ENCODE data around the gene NFE2L1. TPM values are rescaled to one million over a fixed set of nuclear protein-coding genes. Genes with fewer than 3 reads are reported as not detected.

The NFE2L1 gene
- total and polyA plus RNA-seq, 9 of the 15 experiments (the other 6 are each of a cell fraction or from before 2014, with no cell fraction given) = 2.0 to 68.6 (median 39.7) TPM

DNA sequence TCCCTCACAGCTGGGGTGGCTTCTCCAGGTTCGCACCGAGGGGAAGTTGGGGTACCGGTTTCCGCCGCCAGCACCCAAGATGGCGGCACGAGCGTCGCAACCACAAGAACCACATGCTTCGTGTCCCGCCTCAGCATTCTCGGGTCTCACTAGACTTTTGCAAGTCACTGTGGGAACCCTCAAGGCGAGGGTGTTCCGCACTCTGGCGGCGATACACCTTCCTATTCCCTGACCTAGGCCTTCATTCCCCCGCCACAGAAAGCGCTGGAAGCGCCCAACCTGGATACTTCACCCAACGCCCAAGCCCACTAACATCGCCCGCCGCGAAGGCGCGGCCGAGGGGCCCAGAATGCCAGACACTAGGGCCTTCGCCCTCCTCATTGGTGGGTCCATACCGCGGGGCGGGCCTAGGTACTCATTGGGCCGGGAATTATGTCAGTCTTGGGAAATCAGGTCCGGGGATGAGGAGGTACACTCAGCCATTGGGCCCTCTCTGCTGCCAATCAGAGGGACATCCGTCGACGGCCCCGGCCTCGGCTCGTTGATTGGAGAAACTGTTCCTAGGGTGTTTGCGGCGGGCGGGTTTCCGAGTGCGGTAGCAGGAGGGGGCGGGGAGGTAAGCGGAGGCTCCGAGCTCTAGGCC, at the start of gene NFE2L1 (continued):
- TF ChIP-seq ZBTB17 (CRISPR knock-in tag; IDR thresholded peaks at IDR 0.05) (peak; percentile 73), MAZ (CRISPR knock-in tag; conservative IDR thresholded peaks at IDR 0.05 in 1 of 2, IDR thresholded peaks at IDR 0.05 in 1 of 2) (peak in 1 of 2 experiments; percentile 17; a peak in 2 of 4 replicates), DIDO1 (tag; IDR thresholded peaks at IDR 0.05; ENCODE audit: low read depth) (0 out of 2 replicates have a peak, but pooled peaks have one; percentile 64), CEBPZ (IDR thresholded peaks at IDR 0.05; ENCODE audit: borderline replicate concordance, low read depth, low read length) (peak; percentile 97), ZNF668 (CRISPR knock-in tag; IDR thresholded peaks at IDR 0.05) (peak; percentile 54; the same call in 1 of the 2 replicates), CC2D1A (IDR thresholded peaks at IDR 0.05) (peak; percentile 35; the same call in 1 of the 2 replicates), DLX4 (CRISPR knock-in tag; IDR thresholded peaks at IDR 0.05) (no peak), TAF1 (IDR thresholded peaks at IDR 0.05; ENCODE audit: control insufficient read depth, extremely low read depth, insufficient read depth, low read length, severe bottlenecking) (peak; percentile 70), KAT2B (IDR thresholded peaks at IDR 0.05; ENCODE audit: low read depth, low read length) (no peak), ZNF354B (CRISPR knock-in tag; IDR thresholded peaks at IDR 0.05) (peak; percentile 50; the same call in 1 of the 2 replicates), AFF4 (CRISPR knock-in tag; IDR thresholded peaks at IDR 0.05) (peak; percentile 77), SRF (CRISPR knock-in tag; IDR thresholded peaks at IDR 0.05) (peak; percentile 9 to 18; a peak in 1 of 4 replicates), MEIS2 (IDR thresholded peaks at IDR 0.05; ENCODE audit: partially characterized antibody) (peak; percentile 63), MED1 (CRISPR knock-in tag; IDR thresholded peaks at IDR 0.05; ENCODE audit: borderline replicate concordance) (no peak), SP1 (CRISPR knock-in tag; IDR thresholded peaks at IDR 0.05) (peak; percentile 78)
- TF ChIP-seq, protein P1, sequence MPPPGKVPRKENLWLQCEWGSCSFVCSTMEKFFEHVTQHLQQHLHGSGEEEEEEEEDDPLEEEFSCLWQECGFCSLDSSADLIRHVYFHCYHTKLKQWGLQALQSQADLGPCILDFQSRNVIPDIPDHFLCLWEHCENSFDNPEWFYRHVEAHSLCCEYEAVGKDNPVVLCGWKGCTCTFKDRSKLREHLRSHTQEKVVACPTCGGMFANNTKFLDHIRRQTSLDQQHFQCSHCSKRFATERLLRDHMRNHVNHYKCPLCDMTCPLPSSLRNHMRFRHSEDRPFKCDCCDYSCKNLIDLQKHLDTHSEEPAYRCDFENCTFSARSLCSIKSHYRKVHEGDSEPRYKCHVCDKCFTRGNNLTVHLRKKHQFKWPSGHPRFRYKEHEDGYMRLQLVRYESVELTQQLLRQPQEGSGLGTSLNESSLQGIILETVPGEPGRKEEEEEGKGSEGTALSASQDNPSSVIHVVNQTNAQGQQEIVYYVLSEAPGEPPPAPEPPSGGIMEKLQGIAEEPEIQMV (tag; conservative IDR thresholded peaks at IDR 0.05; ENCODE audit: low read depth) = no peak
